BE2C (cell line): ENCODE measurements around the gene DNMT3L.

Experiments
- DNase-seq: peaks from one replicate; pipeline ENCODE4 v3.0.0-alpha.2; 2020
- H3K27me3 ChIP-seq: fragments of 250-450 bp; sonication (Bioruptor Pico); 2 replicates; pipeline ENCODE4 v1.5.1; 2020; ENCODE audit warnings: mild to moderate bottlenecking
- H3K36me3 ChIP-seq: fragments of 250-450 bp; sonication (Bioruptor Pico); 2 replicates; pipeline ENCODE4 v1.5.1; 2020; ENCODE audit warnings: mild to moderate bottlenecking
- H3K4me1 ChIP-seq: fragments of 250-450 bp; sonication (Bioruptor Pico); 2 replicates; pipeline ENCODE4 v1.5.1; 2020
- H3K4me3 ChIP-seq: 2 replicates; pipeline ENCODE4 v1.5.1; 2011; ENCODE audit warnings: low read depth, low read length
- H3K9me3 ChIP-seq: fragments of 250-450 bp; sonication (Bioruptor Pico); 2 replicates; pipeline ENCODE4 v1.5.1; 2020
- TF ChIP-seq, protein P1 (sequence below): IDR thresholded peaks from 2 replicates; pipeline ENCODE4 v1.5.1; 2012; ENCODE audit warnings: mild to moderate bottlenecking, low read depth, low read length

Gene DNMT3L

DNA sequence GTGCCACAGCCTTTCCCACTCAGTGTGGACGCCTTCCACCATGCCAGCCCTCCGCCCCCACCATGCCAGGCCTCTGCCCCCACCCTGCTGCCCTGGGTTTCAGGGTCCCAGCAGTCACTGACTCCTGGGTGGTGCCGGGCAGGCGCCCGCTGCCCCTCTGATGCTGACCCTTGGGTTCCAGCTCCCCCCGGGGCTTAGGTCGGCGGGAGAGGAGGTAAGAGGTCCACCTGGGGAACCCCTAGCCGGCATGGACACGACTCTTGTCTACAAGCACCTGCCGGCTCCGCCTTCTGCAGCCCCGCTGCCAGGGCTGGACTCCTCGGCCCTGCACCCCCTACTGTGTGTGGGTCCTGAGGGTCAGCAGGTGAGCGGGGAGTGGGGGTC lies 31.1 kb upstream of the DNMT3L start:
- H3K27me3 ChIP-seq = no peaks in the 10 kb centered on the region
- H3K36me3 ChIP-seq = no peaks in the 10 kb centered on the region
- TF ChIP-seq, protein P1, sequence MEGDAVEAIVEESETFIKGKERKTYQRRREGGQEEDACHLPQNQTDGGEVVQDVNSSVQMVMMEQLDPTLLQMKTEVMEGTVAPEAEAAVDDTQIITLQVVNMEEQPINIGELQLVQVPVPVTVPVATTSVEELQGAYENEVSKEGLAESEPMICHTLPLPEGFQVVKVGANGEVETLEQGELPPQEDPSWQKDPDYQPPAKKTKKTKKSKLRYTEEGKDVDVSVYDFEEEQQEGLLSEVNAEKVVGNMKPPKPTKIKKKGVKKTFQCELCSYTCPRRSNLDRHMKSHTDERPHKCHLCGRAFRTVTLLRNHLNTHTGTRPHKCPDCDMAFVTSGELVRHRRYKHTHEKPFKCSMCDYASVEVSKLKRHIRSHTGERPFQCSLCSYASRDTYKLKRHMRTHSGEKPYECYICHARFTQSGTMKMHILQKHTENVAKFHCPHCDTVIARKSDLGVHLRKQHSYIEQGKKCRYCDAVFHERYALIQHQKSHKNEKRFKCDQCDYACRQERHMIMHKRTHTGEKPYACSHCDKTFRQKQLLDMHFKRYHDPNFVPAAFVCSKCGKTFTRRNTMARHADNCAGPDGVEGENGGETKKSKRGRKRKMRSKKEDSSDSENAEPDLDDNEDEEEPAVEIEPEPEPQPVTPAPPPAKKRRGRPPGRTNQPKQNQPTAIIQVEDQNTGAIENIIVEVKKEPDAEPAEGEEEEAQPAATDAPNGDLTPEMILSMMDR = no peak
- H3K4me3 ChIP-seq = no peak overlapping the region
- no peaks in the 10 kb centered on the region for H3K4me1 ChIP-seq
- H3K9me3 ChIP-seq = no peaks in the 10 kb centered on the region
- no peak for DNase-seq

DNA sequence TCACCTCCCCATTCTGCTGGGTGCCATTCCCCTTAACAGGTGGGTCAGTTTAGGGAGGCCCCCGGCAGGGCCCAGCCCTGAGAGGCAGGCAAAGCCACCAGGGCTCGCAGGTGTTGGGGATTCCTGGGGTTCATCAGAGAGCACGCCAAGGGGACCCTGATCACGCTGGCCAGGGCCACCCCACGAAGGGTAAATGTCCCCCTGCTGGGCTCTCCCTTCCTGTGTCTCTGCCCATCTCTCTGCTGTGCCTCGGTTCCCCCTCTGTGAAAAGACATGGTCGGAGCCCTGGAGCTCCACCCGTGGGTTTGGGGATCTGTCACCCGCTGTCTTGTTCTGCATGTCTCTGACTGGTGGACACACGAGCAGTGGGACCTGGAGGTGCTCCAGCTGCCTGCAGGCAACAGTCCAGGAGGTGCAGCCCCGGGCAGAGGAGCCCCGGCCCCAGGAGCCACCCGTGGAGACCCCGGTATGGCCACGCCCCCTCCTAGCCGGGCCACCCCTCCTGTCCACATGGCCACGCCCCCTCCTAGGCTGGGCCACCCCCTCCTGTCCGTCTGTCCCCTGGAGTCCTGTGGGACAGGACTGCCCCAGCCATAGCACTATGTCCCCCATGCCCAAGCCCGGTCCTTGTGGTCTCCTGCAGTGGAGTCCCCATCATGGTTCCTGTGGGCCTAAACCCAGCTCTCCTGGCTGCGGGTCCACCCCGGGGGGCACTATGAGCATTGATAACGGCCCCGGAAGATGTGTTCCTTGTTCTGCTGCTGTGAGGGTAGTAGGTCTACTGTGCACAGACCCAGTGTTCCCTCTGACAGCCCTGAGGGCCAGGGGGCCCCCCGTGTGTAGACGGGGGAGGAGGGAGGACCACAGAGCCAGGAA lies 30.5 kb upstream of the DNMT3L start:
- TF ChIP-seq, protein P1 = no peak
- DNase-seq = no peak
- Histone ChIP-seq H3K4me3 (no peak overlapping the region), H3K27me3 (no peaks in the 10 kb centered on the region), H3K36me3 (no peaks in the 10 kb centered on the region), H3K9me3 (no peaks in the 10 kb centered on the region), H3K4me1 (no peaks in the 10 kb centered on the region)

DNA sequence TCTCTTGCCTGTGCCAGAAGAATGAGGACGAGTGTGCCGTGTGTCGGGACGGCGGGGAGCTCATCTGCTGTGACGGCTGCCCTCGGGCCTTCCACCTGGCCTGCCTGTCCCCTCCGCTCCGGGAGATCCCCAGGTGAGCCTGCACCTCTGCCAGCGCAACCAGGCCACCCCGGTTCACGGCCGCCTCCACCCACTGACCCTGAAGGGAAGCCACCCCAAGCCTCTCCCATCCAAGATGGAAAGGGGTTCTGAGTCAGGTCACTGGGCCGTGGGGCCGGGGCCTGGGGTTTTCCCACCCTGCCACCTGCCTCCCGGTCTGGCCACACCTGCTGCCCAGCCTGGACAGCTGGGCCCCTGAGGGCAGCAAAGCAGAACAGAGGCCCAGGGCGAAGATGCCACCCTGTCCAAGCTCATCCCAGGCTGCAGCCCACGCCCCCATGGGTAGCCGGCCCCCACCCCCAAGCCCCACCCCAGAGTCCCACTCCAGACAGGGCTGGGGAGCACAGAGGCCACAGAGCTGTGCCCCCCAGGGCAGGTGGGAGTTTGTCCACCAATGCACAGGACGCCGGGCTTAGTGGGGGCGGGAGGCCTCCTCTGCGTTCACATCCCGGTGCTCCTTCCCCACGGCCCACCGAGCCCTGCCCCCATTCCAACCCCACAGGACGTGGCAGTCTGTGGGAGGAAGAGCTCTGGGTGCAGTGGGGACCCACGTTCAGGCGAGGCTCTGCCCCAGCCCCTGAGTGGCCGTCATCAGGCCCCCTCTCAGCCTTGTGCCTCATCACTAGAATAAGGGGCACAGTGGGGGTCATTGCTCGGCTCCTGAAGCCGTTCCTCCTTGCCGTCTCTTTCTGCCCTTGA lies 29.6 kb upstream of the DNMT3L start:
- H3K27me3 ChIP-seq = no peaks in the 10 kb centered on the region
- TF ChIP-seq, protein P1 = no peak
- H3K4me1 ChIP-seq = no peaks in the 10 kb centered on the region
- no peak for DNase-seq
- no peaks in the 10 kb centered on the region for H3K36me3 ChIP-seq
- H3K9me3 ChIP-seq = no peaks in the 10 kb centered on the region
- H3K4me3 ChIP-seq = no peak overlapping the region

DNA sequence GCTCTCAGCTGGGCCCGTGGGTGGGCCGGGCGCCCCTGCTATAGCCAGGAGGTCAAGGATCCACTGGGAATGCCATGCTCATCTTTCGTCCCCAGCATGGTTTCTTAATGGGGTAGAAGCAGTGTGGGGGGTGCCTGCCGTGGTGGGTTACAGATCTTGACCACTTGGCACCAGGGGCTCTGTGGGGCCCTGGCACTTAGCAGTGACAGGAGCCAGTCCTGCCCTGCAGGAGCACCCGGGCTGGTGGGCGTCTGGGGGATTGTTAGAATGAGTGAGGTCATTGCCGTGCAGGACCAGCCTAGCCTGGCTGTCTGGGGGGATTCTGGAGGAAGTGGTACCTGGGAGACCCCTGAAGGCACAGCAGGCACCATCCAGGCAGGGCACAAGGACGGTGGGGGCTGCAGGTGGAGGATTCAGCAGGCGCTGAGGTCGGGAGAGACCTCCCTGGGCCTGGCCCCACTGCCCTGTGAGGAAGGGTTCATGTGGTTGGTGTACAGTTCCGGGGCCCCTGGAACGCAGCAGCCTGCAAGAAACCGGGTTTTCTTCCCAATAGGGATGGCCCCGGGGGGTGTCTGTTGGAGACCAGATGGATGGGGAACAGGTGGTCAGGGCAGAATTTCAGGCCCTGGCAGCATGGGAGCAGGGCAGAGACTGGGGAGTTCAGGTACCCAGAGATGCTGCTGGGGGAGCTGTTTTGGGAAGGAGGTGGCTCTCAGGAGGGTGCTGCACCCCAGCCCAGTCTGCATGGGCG lies 28.8 kb upstream of the DNMT3L start:
- H3K4me1 ChIP-seq = no peaks in the 10 kb centered on the region
- H3K27me3 ChIP-seq = no peaks in the 10 kb centered on the region
- H3K4me3 ChIP-seq = no peak overlapping the region
- no peak for DNase-seq
- H3K36me3 ChIP-seq = no peaks in the 10 kb centered on the region
- TF ChIP-seq, protein P1 = no peak
- H3K9me3 ChIP-seq = no peaks in the 10 kb centered on the region

DNA sequence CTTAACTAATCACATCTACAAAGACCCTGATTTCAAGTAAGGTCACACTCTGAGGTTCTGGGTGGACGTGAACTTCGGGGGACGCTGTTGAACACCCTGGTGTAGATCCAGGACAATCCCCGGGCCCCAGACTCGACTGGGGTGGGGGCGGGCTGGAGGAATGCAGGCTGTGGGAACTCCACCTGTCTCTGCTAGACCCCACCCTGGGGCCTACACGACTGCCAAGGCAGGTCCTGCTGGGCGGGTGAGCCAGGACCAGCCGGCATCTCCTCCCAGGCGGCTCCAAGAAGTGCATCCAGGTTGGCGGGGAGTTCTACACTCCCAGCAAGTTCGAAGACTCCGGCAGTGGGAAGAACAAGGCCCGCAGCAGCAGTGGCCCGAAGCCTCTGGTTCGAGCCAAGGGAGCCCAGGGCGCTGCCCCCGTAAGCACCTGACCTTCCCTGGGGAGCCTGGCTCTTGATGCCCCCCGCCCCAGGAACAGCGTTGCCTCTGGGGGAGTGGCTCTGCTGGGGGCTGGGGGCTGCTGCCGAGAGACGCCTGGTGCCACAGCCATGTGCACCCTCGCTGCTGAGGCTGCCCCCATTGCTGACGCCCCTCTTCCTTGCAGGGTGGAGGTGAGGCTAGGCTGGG lies 27.8 kb upstream of the DNMT3L start:
- H3K9me3 ChIP-seq = no peaks in the 10 kb centered on the region
- no peak for DNase-seq
- TF ChIP-seq, protein P1 = no peak
- no peaks in the 10 kb centered on the region for H3K27me3 ChIP-seq
- no peak overlapping the region for H3K4me3 ChIP-seq
- no peaks in the 10 kb centered on the region for H3K36me3 ChIP-seq
- no peaks in the 10 kb centered on the region for H3K4me1 ChIP-seq
